Keratinocyte (primary cell): Measurements from ENCODE around the gene TIPRL.

Source experiments
- CTCF ChIP-seq, 3 experiments: IDR thresholded peaks in 1 of 3; conservative IDR thresholded peaks in 1 of 3; optimal IDR thresholded peaks in 1 of 3; 2 replicates in 2 of 3; 3 replicates in 1 of 3; pipeline versions ENCODE3 to v1.5.1; 2011; ENCODE audit warnings: low read length in 3 of 3, mild to moderate bottlenecking in 3 of 3, moderate library complexity in 2 of 3, control low read depth in 1 of 3, inconsistent platforms in 1 of 3; ENCODE audit not compliant: insufficient read depth in 2 of 3; ENCODE audit errors: extremely low read depth in 1 of 3
- EZH2 ChIP-seq: IDR thresholded peaks from one replicate; pipeline ENCODE4 v1.6.1; 2012; ENCODE audit warnings: inconsistent platforms, mild to moderate bottlenecking, low read length, moderate library complexity

GRCh38 chr1:168134132-168134531 lies 44.6 kb upstream of the TIPRL start:
- TF ChIP-seq CTCF (optimal IDR thresholded peaks at IDR 0.05 in 1 of 3, IDR thresholded peaks at IDR 0.05 in 1 of 3, conservative IDR thresholded peaks at IDR 0.05 in 1 of 3; ENCODE audit: extremely low read depth in 1 of 3, insufficient read depth in 2 of 3, low read length in 3 of 3) (no peak), EZH2 (no peak)
